ENCODE data around the gene SHROOM1. TPM values are rescaled to one million over a fixed set of nuclear protein-coding genes. Genes with fewer than 3 reads are reported as not detected.

The SHROOM1 gene
- total RNA-seq, 1 donor from 2014 or later: 6.3 TPM

- DNase-seq (ENCODE audit: low read depth): no peak
- no peak overlapping the region for H3K4me3 ChIP-seq (ENCODE audit: low read depth, low read length)
- TF ChIP-seq CTCF (conservative IDR thresholded peaks at IDR 0.05; ENCODE audit: low read depth, low read length): no peak
Observed at GRCh38 chr5:132840313-132840712, 9.9 kb upstream of the SHROOM1 start.

GRCh38 chr5:132839426-132840301 is 9.2 kb upstream of the SHROOM1 start:
- no peak overlapping the region for H3K4me3 ChIP-seq (ENCODE audit: low read depth, low read length)
- no peak for DNase-seq (ENCODE audit: low read depth)
- TF ChIP-seq CTCF (conservative IDR thresholded peaks at IDR 0.05; ENCODE audit: low read depth, low read length): no peak

GRCh38 chr5:132838516-132839282 is 8.3 kb upstream of the SHROOM1 start:
- no peak overlapping the region for H3K4me3 ChIP-seq (ENCODE audit: low read depth, low read length)

GRCh38 chr5:132837868-132838267 is 7.4 kb upstream of the SHROOM1 start:
- TF ChIP-seq CTCF (conservative IDR thresholded peaks at IDR 0.05; ENCODE audit: low read depth, low read length): no peak
- DNase-seq (ENCODE audit: low read depth): no peak
- H3K4me3 ChIP-seq (ENCODE audit: low read depth, low read length): no peak overlapping the region

More at GRCh38 chr5:132838516-132839282, 8.3 kb upstream of the SHROOM1 start:
- DNase-seq (ENCODE audit: low read depth): no peak
- TF ChIP-seq CTCF (conservative IDR thresholded peaks at IDR 0.05; ENCODE audit: low read depth, low read length): no peak

- no peak for TF ChIP-seq CTCF (conservative IDR thresholded peaks at IDR 0.05; ENCODE audit: low read depth, low read length)
Observed at GRCh38 chr5:132836852-132837251, 6.4 kb upstream of the SHROOM1 start.

GRCh38 chr5:132834057-132834456 is 3.6 kb upstream of the SHROOM1 start:
- no peak for TF ChIP-seq CTCF (conservative IDR thresholded peaks at IDR 0.05; ENCODE audit: low read depth, low read length)
- no peak for DNase-seq (ENCODE audit: low read depth)
- H3K4me3 ChIP-seq (ENCODE audit: low read depth, low read length): no peak overlapping the region

More at GRCh38 chr5:132836852-132837251, 6.4 kb upstream of the SHROOM1 start:
- H3K4me3 ChIP-seq (ENCODE audit: low read depth, low read length): no peak overlapping the region
- DNase-seq (ENCODE audit: low read depth): no peak

Data from epithelial cell of proximal tubule (primary cell).